Measurements from ENCODE around the gene CORO2B.
A peak's percentile ranks its signal among the peaks of the same experiment; 100 is the strongest.

CORO2B gene

DNA sequence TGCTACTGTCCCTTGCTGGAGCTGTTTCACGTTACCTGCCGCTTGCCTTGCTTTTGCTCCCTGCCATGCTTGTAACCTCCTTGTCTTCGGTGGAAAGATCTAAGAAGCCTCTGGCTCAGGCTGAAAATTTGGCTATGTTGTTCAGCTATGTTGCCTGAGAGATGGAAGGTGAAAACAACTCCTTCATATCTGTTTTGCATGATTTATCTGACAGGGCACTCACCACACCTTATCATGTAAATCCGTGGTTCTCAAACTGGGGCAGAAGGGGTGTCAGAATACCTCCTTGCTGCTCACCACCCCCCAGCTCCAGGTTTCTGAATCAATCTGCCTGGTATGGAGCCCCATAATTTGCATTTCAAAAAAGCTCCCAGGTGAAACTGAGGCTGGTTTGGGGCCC is 6.5 kb upstream of the CORO2B start:
- DNase-seq (ENCODE audit: low spot score), result no peak

- DNase-seq (ENCODE audit: low spot score), result no peak
These were observed 5.9 kb upstream of the CORO2B start for GRCh38 chr15:68572921-68573320.

DNA sequence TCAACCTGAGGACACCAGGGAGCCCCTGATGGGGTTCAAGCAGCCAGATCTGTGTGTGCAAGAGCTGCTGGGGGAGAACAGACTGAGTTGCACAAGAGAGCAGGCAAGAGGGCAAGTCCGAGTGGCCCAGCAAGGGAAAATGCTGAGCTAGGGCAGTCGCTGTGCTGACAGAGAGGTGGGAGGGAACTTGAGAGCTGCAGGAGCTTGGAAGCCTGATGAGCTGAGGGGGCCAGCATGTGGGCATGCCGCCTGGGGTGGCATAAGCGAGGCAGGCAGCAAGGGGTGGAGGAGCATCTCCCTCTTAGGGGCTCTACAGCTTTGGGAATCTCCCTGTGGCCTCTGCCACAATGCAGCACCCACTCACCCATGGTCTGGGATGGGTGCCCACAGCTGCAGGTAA is 4.7 kb upstream of the CORO2B start:
- DNase-seq (ENCODE audit: low spot score), result no peak

- no peak for DNase-seq (ENCODE audit: low spot score)
These were observed 4.2 kb upstream of the CORO2B start for GRCh38 chr15:68574629-68575028.

- peak; percentile 59 for DNase-seq (ENCODE audit: low spot score)
These were observed 2.4 kb upstream of the CORO2B start for GRCh38 chr15:68576235-68576892.

DNA sequence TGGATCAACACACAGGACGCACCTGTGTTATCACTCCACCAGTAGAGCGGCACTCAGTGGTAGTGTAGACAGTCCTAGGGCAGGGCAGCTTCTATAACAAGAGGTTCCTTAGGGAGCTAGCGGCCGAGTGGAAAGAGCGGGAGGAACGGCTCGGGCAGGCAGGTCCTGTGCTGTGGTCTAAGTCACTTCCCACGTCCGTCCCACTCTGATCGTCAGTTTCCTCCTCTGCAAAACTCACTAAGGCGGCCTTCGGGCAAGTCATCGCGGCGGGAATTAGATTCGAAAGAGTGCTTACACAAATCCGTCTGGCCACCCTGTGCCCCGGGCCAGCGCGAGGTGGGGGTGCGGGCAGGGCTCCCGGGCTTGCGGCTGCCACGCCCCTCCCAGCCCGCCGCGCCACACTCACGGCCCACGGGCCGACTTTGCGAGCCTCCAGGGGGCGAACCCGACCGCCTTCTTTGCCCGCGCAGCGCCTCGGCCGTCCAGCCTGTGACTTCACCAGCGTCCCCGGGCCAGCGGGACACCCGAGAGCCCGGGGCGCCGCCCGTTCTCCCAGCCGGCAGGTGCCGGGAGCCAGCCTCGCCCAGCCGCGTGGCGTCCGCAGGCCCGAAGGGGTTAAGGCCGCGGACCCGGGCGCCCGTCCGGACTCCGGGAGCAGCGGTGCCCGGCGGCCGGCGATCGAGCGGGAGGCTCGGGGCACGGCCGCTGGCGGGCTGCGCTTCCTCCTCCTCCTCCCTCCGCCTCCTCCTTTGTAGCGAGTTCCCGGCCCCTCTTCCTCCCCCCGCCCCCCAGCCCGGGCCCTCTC is 416 bp upstream of the CORO2B start:
- DNase-seq (ENCODE audit: low spot score), result peak; percentile 80

DNA sequence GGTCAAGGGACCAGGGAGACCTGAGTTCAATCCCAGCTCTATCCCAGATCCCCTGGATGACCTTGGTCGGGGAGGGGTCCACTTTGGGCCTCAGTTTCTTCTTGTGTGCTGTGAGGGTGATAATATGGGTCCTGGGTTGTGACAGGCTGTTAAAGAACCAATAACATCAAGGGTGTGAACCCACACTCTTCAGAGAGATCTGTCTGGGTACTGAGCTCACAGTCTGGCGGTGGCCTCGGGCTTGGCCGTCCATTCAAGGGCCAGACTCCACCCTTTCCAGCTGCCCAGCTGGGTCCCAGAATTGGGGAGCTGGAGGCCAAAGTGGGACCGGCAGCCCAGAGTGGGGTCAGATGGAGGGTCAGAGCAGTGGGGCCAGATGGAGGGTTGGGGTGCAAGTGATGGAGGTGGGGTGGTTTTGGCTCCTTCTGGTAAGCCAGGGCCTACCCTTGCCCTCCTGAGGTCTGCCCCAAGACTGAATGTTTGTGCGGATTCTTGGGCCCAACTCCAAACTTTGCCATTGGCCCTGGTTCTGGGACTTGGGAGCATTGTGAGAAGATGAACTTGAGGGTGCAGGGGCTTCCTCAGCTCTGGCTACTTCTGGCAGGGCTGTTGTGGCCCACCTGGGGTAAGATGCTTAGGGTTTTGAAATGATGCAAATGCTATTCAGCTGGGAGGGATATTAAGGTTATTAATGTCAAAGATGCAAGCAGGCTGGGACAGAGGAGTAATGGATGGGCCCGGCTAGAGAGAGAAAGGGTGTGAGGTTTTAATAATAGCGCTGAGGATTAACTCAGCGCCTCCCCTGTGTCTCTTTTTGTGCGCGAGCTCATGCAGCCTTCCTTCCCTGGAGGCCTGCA is 1.5 kb downstream of the CORO2B start:
- DNase-seq (ENCODE audit: low spot score), result no peak

DNA sequence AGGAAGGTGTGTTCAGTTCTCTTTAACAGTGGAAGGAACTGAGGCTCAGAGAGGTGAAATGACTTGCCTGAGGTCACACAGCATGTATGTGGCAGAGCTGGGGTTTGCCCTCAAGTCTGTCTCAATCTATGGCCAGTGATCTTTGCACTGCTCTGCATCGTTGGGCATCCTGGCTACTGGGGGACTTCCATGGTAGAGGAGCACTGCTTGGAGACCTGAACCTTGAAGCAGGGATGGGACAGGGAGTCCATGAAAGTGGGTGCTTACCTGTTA is 2.0 kb downstream of the CORO2B start:
- no peak for DNase-seq (ENCODE audit: low spot score)

DNA sequence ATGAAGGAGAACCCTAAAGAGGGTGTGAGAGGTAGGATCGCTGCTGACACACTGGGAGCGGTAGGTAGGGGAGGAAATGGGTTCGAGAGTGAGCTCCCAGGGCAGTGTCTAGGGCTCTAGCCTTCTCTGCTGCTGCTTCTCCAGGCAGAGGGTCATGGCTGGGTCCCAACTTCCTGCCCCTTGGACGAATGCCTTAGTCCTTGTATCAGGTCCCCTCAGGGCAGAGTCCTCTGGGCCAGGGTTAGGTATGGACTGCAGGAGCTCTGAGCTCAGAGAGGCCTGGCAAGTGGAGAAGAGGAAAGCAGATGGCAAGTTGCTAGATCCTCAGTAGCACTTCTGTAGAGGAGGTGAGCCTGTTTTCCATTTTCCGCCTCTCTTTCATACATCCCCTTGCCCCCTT is 2.9 kb downstream of the CORO2B start:
- DNase-seq (ENCODE audit: low spot score), result no peak

GRCh38 chr15:68582236-68582635 is 3.4 kb downstream of the CORO2B start:
- no peak for DNase-seq (ENCODE audit: low spot score)

DNA sequence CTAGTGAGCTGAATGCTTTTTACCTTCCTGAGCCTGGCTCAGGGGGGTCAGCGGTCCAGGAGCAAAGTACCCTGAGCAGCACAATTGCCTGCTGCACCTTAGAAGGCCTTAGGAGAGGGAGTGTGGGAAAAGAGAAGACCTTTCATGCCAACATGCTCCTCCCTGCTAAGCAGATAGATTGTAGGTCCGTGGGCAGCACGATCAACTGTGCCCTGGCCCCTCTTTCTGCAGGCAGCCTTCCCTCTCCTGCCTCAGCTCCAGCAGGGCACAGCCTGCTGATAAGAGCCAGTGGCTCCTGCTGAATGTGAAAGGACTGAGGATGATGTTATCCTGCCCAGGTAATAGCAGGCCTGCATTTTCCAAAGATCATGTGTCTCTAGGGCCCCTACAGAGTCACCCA is 4.1 kb downstream of the CORO2B start:
- no peak for DNase-seq (ENCODE audit: low spot score)

DNA sequence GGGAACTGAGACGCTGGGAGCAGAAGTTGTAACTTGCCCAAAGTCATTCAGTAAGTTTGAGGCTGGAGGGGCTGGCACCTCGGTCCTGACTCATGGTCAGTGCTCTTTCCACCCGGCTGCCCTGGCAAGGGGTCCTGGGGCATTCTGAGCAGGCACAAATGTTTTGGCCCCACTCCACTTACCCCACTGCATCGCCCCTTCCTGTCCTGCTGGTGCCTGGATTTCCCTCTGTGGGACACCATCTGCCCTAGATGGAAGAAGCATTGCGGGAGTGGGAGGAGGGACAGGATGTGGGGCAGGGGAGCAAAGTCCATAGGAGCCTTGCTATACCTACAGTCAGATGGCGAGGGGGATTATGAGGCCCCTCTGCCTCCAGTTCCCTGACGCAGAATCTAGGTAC is 4.5 kb downstream of the CORO2B start:
- no peak for DNase-seq (ENCODE audit: low spot score)

GRCh38 chr15:68583936-68584755 is 5.4 kb downstream of the CORO2B start:
- DNase-seq (ENCODE audit: low spot score), result no peak

DNA sequence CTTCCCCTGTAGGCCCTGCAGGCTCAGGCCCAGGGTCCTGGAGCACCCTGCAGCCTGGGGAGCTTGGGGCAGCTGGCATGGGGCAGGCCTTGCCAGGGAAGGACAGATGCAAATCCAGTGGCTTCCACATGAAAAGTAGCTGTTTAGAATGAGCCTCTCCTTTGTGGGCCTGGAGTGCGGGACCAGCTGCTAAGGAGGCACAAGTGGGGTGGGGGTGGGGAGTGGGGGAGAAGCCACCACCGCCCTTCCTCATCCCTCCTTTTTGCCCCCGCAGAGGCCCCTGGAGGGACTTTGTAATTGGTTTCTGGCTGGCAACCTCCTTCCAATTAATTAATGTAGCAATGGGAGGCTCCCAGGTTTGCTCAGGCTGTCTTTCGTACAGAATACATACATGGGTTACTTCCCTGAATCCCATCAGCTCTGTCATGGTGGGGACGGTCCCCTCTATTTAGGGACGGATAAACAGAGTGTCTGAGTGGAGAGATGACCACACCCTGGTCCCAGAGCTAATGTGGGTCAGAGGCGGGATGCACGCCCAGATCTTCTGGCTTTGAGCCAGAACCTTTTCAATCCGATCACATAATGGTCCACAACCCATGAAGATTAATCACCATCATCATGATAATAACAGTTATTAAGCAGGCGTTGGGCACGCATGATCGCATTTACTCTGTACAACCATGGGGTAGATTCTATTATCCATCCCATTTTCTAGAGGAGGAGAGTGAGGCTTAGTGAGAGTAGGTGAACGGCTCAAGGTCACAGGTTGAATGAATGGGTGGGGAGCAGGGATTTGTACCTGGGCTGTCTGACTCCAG is 6.2 kb downstream of the CORO2B start:
- DNase-seq (ENCODE audit: low spot score), result peak; percentile 67

- DNase-seq (ENCODE audit: low spot score), result no peak
These were observed 6.9 kb downstream of the CORO2B start for GRCh38 chr15:68585574-68586273.

DNA sequence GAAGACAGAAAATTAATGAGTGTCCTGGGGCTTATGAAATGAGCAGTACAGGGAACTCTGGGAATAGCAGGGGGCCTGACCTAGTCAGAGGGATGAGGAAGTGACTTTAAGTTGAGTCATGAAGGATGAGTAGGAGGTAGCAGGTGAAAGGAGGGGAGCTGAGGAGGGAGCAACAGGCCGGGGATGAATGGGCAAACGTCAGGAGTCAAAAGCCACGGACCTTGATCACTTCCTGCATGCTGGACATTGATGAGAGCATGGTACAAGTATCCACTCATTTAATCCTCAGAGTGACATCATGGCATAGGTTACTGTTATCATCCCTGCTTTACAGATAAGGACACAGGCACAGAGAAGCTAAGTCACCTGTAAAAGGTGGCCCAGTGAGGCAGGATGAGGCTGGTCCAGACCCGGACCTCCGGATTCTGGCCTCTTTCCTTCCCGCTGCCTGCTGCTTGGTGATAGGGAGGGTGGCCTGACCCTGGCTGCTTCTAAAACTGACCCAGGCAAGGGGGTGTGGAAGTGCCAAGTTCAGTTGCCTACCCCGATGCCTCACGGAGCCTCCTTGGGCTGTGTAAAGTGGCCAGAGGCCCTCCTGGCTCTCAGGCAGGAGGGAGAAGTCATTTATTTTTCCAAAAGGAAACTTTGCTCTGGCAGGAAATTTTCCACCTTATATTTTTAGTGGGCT is 7.6 kb downstream of the CORO2B start:
- no peak for DNase-seq (ENCODE audit: low spot score)

- no peak for DNase-seq (ENCODE audit: low spot score)
These were observed 9.1 kb downstream of the CORO2B start for GRCh38 chr15:68587769-68588385.

- DNase-seq (ENCODE audit: low spot score), result no peak
These were observed 10.3 kb downstream of the CORO2B start for GRCh38 chr15:68589053-68589452.
